GM12892 (cell line): ENCODE data around the gene DAZL.

Source experiments
- POLR2A ChIP-seq: IDR thresholded peaks from 2 replicates; pipeline ENCODE4 v1.6.1; 2011; ENCODE audit warnings: low read depth, low read length, control low read depth
- POLR2AphosphoS5 ChIP-seq: IDR thresholded peaks from 2 replicates; pipeline ENCODE4 v1.6.1; 2011; ENCODE audit warnings: low read depth, low read length, control low read depth

- TF ChIP-seq POLR2A = no peak
- no peak for TF ChIP-seq POLR2AphosphoS5
Observed at GRCh38 chr3:16589120-16589519, 16.1 kb downstream of the DAZL start.
